ENCODE measurements around the gene FAF2.
"Not testable (repeated sequence)": the region's sequence is repeated elsewhere in the genome, so short reads cannot be mapped to it uniquely, and the experiment has no call there.

FAF2 gene

DNA sequence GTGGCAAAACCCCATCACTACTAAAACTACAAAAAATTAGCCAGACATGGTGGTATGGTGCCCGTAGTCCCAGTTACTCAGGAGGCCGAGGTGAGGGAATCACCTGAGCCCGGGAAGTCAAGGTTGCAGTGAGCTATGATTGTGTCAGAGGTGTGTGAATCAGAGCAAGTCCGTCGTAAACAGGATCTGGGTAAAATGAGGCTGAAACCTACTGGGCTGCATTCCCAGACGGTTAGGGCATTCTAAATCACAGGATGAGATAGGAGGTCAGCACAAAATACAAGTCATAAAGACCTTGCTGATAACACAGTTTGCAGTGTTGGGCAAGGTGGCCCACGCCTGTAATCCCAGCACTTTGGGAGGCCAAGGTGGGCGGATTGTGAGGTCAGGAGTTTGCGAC lies 29.9 kb upstream of the FAF2 start:
- DNase-seq = no peak

DNA sequence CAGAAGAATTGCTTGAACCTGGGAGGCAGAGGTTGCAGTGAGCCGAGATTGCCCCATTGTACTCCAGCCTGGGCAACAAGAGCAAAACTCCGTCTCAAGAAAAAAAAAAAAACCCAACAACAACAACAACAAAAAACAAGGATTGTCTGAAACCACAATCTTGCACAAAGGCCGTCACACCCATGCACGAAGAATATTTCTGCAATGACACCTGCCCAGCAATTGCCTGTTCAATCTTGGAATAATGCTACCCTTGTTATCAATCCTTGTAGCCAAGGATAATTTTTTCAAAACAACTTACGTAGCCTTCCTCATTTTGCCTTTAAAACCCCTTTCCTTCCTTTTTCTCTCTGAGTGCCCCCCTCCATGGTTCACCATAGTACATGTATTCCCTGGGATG lies 28.1 kb upstream of the FAF2 start:
- no peak for DNase-seq

DNA sequence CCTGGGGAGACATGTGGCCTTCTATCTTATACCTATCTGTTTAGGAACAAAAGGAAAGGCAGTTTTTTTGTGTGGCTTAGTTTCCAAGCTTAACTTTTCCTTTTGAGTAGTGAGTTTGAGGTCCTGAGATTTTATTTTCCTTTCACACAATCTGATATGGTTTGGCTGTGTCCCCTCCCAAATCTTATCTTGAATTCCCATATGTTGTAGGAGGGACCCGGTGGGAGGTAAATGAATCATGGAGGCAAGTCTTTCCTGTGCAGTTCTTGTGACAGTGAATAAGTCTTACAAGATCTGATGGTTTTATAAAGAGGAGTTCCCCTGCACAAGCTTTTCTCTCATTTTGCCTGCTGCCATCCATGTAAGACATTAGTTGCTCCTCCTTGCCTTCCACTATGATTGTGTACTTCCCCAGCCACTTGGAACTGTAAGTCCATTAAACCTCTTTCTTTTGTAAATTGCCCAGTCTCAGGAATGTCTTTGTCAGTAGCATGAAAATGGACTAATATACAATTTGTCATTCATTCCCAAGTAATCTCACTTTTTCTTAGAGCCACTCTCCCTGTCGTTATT lies 27.1 kb upstream of the FAF2 start:
- no peak for DNase-seq

DNA sequence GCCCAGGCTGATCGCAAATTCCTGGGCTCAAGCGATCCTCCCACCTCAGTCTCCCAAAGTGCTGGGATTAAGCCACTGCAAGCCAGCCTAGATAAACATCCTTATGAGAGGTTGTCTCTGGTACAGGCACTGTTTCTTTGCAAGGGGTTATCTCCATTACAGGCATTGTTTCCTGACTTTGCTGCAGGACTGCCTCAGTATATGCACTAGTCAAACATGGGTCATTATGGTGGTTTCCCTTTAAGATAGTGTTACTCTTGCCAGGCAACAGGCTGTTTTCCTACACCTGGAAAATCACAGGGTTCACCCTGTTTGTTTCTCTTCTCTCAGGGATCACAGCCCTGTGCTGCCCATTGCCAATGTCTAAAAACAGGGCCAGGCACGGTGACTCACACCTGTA lies 24.0 kb upstream of the FAF2 start:
- no peak for DNase-seq

DNA sequence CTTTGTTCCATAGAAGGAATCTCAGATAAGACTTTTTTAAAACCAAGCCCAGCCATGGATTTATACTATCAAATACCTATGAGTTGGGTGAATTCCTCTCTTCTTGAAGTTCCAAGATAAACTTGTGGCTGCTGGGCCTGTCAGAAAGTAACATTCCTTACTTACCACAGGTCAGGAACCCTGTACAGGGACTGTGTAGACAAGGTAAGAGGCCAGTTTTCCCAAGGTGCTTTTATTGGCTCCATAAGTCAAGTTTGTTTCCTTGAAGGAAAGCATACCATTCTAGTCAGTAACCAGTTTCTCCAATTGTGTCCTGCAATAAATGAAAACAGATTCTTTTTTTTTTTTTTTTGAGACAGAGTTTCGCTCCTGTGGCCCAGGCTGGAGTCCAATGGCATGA lies 23.0 kb upstream of the FAF2 start:
- no peak for DNase-seq

DNA sequence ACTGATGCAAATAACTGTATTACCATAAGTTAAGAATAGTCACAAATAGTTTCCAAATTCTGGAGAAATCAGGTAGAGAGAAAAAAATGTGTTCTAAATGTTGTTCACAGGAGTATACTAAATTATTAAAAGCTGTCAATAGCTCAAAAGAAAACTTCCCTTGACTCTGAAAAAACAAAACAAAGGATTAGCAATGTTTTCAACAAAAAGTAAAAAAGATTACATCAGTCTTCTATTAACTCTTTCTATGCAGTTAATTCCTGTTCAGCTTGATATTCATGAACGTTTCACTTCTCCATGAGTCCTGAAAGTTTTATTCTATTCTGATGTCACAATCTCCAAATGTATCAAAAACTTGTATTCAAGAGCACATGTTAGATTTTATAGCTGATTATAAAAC lies 22.4 kb upstream of the FAF2 start:
- no peak for DNase-seq

DNA sequence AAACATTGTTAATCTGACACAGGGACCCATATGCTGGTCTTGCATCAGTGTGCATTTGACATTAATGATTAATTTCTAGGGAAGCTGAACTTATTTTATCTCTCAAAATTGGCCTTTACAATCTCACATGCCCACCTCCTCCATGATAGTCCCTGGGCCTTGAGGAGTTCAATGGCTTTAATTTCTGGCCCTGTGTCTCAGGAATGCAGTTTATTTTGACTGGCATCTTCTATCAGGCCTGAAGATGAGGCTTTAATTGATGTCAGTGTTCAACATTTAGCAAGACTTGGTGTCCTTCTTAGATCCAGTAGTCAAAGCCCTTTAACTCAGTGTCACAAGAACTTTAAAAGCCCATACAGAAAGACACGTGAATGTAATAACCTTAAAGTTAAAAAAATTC lies 21.3 kb upstream of the FAF2 start:
- no peak for DNase-seq

DNA sequence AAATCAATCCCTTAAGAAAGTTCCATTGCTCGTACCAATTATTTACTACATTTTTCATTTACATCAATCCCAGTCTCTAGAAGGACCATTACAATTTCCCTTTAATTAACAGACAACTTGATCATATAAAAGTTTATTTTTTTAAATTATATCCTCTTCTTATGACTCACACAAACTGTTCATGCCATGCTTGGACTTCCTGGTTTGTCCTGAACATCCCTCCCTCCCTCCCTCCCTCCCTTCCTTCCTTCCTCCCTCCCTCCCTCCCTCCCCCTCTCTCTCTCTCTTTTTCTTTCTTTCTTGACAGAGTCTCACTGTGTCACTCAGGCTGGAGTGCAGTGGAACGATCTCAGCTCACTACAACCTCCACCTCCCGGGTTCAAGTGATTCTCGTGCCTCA lies 20.2 kb upstream of the FAF2 start:
- no peak for DNase-seq

DNA sequence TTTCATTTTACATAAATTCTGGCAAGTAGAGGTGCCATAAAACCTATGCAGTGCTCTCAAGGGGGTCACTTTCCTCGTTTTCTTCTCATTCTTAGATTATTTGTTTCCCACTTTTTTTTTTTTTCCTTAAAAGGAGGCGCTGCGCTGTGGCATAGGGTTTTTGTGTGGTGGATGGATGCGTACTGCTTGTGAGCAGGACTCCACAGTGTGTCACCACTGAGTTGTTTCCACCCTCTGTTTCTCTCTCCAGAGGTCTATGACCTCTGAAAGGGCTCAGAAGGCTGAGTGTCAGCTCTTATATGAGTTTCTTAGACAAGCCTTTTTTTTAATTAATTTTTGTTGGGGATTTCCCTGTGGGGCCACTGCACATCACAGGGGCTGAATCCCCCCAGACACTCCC lies 18.2 kb upstream of the FAF2 start:
- DNase-seq = no peak

DNA sequence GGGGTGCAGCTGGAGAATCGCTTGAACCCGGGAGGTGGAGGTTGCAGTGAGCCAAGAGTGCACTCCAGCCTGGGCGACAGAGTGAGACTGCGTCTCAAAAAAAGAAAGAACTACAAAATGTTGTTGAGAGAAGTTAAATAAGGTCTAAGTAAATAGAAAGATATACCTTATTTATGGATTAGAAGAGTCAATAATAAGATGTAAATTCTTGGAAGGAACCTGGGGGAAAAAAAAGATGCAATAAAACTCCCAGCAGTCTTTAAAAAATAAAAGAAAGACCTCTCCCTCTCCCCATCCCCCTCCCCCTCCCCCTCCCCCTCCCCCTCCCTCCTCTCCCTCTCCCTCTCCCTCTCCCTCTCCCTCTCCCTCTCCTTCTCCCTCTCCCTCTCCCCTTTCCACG lies 15.5 kb upstream of the FAF2 start:
- no peak for DNase-seq

DNA sequence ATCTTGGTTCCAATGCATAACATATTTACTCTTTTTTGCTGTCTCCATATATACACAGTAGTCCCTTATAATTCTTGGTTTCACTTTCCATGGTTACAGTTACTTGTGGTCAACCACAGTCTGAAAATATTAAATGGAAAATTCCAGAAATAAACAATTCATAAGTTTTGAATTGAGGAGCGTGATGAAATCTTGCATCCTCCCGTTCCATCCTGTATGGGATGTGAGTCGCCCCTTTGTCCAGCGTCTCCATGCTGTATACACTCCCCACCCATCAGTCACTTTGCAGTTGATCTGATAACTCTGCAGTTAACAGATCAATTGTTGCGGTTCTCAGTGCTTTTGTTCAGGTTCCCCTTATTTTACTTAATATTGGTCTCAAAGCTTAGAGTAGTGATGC lies 11.5 kb upstream of the FAF2 start:
- DNase-seq = no peak

DNA sequence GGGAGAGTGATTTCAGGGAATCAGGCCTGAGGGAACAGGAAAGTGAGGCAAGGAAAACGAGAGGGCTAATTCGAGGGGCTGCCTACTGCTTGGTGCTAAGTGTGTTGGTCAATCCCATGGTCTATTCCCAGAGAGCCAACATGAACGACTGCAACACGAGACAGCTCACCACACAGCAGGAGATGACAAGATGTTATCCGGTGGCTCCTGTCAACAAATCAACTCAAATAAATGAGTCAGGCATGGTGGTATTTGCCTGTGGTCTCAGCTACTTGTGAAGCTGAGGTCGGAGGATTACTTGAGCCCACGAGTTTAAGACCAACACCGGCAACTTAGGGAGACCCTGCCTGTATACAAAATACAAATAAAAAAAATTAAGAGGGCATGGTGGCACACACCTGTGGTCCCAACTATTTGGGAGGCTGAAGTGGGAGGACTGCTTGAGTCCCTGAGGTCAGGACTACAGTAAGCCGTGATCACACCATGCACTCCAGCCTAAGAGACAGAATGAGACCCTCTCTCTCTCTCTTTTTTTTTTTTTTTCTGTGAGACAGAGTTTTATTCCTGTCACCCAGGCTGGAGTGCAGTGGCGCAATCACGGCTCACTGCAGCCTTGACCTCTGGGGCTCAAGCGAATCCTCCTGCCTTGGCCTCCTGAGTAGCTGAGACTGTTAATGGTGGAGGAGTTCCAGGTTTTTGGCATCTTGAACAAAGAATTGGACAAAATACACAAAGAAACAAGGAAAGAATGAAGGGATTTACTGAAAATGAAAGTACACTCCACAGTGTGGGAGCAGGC lies 9.0 kb upstream of the FAF2 start:
- DNase-seq = no peak

DNA sequence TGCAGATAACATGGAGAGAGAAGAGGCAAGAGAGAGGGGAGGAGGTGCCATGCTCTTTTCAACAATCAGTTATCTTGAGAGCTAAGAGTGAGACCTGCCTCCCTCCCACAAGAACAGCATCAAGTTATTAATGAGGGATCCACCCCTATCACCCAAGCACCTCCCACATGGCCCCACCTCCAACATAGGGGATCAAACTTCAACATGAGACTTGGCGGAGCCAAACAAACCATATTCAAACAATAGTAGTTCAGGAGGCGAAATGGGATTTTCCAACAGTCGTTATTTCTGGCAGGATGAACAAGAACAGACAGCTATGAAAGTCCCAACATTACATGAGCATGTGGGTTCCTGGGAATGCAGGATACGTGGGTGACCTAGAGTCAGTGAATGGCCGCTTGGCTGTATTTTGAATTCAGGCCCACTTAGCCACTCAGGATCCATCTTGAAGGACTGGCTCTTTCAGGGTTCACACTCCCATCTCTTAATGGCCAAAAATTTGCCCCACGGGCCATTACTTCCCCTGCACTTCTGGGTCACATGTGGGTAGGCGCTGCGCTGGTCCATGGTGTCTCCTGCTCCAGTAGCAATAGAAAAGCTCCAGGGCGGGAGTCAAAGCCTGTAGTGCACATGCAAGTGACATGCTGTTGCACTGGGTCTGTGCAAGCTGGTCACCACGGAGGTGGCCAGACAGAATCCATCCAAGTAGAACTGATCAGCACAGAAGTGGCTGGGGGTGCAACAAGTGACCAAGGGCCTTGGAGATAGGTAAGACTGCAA lies 7.1 kb upstream of the FAF2 start:
- no peak for DNase-seq

DNA sequence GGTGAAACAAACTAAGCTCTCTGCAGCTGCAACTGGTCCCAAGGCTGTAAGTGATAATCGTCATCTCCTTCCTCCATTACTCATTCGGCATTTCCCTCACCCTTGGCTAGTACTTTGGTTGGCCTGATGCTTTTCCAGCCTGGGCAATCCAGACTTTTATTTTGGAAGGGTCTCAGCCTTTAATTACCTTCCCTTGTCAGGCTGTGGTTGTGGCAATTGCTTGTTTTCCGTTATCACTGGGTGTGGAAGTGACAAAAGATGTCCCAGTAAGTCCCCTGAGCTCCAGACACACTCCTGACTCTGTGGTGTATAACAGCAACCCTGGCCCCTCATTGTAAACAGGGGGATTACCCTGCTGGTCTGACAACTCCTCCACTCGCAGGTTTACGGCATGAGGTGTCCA lies 6.3 kb upstream of the FAF2 start:
- no peak for DNase-seq

DNA sequence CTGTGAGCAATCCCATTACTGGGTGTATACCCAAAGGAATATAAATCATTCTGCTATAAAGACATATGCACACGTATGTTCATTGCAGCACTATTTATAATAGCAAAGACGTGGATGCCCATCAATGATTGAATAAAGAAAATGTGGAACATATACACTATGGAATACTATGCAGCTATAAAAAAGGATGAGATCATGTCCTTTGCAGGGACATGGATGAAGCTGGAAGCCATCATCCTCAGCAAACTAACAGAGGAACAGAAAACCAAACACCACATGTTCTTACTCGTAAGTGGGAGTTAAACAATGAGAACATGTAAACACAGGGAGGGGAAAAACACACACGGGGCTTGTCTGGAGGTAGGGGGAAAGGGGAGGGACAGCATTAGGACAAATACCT lies 5.3 kb upstream of the FAF2 start:
- not testable (repeated sequence) for DNase-seq

DNA sequence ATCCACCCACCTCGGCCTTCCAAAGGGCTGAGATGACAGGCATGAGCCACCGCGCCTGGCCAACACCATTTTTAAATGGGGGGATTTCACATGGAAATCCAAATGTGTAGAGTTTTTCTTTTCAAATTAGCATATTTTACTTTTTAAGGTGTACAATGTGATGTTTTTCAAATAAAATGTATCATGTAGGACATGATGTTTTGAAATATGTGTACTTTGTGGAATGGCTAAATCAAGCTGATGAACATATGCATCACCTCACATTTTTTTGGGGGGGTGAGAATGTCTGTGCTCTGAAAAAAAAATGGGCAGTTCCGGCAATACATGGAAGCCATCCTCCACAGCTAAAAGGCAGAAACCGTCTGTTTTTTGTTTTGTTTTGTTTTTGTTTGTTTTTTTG lies 3.4 kb upstream of the FAF2 start:
- DNase-seq = no peak

DNA sequence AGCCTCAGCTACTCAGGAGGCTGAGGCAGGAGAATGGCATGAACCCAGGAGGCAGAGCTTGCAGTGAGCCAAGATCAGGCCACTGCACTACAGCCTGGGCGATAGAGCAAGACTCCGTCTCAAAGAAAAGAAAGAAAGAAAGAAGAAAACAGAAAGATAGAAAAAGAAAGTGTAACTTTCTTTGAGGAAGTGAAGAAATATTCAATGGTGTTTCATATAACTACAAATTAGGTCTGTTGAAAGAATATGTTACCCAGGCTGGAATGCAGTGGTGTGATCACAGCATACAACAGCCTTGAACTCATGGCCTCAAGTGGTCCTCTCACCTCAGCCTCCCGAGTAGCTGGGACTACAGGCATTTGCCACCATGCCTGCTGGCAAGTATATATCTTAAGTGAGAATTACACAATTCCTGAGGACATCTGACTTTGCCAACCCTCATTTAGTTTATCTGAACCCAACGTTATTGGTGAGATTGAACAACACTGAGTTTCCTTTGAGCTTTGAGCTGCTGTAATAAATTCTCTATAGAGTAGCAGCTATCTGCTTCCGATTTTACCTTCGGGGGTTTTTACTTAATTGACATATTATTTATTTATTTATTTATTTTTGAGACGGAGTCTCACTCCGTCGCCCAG lies 2.0 kb upstream of the FAF2 start:
- no peak for DNase-seq

DNA sequence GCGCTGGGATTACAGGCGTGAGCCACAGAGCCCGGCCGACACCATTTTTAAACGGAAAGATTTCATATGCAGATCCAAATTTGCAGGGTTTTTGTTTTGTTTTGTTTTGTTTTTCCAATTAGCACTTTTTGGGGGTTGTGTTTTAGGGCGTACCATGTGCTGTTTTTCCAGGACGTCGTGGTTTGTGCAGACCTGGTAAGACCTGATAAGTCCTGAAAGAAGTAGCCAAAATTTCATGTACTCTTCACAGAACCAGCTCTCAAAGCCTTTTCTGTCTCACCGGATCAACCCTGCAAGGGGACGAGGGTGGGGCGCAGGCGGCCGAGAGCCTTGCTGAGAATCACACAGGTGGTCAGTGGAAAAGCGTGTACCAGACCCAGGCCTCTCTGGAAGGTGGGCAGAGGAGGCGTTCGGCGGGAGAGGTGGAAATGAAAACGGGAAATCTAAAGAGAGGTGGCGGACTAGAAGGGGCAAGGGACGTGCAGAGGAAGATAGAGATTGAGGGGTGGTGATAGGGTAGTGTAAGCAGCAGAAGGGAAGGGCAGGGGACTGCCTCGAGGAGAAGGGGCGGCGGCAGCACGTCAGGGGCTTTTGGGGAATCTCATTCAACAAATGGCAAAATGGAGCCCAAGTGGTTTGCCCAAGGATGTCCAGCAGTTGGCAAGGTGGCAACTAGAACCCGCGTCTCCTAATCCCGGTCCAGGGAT lies 1.1 kb upstream of the FAF2 start:
- no peak for DNase-seq

DNA sequence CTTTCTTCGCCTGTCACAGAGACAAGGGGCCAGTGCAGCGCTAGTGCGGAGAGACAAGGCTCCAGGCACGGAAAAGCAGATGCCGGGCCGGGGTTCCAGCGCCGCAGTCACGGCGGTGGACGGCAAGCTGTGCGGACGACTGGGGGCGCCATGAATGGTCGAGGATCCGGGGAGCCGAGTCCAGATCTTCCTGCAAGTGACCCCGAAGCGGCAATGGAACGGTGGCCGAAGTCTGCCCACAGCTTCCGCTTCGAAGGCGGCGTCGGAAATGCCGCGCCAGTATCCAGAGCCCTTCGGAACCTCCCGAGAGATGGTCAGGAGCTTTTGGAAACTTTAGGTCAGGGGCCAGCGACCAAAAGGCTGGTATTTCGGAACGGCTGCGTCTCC lies 601 bp upstream of the FAF2 start:
- DNase-seq = peak; percentile 8

DNA sequence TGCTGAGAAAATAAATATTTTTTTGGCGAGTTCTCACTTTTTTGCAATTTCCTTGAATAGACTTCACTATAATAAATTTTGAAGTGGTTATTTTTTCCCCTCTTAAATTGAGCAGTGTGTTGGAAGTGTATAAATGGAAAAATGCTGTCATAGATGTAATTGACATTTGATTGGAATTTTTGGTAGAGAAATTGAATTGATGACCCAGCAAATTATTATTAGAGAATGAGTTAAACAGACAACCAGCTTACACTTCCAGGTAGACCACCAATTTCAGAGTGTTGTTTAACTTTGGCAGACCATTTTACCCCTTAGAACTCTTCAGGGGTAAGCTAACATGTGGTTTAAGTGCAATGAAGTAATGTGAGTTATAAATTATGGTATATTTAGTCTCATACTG lies 1.9 kb downstream of the FAF2 start:
- DNase-seq = no peak

DNA sequence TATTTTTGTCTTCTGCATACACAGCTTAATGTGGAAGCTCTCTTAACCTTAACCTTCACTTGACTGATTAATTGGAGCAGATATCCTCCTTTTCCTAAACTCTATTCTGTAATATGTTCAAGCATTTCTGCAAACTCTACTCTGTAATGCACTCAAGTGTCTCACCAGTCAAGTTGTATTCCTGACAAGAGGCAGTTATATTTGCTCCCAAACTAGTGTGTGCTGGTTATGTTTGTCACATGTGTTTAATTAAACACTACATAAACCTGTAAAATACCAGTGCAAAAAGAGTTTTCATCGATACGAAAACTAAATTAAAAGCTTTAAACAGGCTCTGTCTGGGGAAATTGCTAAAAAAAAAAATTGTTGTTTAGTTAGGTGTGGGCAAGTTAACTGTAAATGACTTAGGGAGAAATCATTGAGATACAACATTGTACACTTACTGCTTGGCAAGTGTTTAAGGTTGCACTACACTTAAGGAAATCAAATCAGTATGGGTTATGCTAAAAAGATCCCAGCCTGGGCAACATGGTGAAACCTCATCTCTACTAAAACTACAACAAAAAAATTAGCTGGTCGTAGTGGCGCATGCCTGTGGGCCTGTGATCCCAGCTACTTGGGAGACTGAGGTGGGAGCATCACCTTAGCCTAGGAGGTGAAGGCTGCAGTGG lies 6.7 kb downstream of the FAF2 start:
- no peak for DNase-seq

DNA sequence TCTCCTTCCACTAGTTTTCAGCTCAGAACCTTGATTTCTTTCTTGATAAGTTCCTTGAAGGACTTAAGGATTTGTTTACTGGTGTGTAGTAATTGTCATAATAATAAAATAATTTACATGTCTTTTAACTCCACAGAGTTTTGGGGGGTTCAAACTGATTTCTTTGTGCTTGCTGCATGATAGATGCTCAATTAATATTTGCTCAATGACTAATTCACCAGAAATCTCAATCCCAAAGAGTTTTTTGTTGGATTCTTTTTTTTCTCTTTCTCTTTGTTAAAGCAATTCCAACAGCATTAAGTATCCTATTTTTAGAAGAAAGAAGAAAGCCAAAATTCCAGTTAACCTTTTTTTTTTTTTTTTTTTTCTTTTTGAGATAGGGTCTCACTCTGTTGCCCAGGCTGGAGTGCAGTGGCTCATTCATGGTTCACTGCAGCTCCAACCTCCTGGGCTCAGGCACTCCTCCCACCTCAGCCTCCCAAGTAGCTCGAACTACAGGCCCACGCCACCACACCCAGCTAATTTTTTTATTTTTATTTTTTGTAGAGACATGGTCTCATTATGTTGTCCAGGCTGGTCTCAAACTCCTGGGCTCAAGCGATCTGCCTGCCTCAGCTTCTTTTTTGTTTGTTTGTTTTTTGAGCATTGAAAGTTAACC lies 10.8 kb downstream of the FAF2 start:
- DNase-seq = no peak

Measured in T-helper 9 cell (primary cell).